CD14-positive monocyte (primary cell): Measurements from ENCODE around the gene AQP10. TPM values are rescaled to one million over a fixed set of nuclear protein-coding genes. Genes with fewer than 3 reads are reported as not detected.
"Not testable (repeated sequence)": the region's sequence is repeated elsewhere in the genome, so short reads cannot be mapped to it uniquely, and the experiment has no call there.

Experiments used
- DNase-seq, 3 donors: peaks; one replicate each; pipeline ENCODE4 v3.0.0-alpha.2; 2011 to 2022
- H2AFZ ChIP-seq: 2 replicates; pipeline ENCODE4 v1.6.0; 2012; ENCODE audit warnings: mild to moderate bottlenecking, low read depth, low read length, inconsistent platforms; ENCODE audit not compliant: insufficient read depth, poor library complexity, severe bottlenecking
- H3K27ac ChIP-seq, 2 donors: 1 replicate in 1 of 2; 2 replicates in 1 of 2; pipeline ENCODE4 v1.5.1; 2012 to 2013; ENCODE audit warnings: low read length in 2 of 2, control low read depth in 1 of 2, inconsistent platforms in 1 of 2, low read depth in 1 of 2, mild to moderate bottlenecking in 1 of 2
- H3K27me3 ChIP-seq, 2 donors: one replicate each; pipeline versions ENCODE4 v1.6.0 to v1.6.1; 2011 to 2013; ENCODE audit warnings: low read length in 2 of 2; ENCODE audit not compliant: control insufficient read depth in 2 of 2, insufficient read depth in 2 of 2
- H3K36me3 ChIP-seq, 2 donors: replicated peaks in 1 of 2; 1 replicate in 1 of 2; 2 replicates in 1 of 2; pipeline versions ENCODE4 v1.5.1 to v1.6.1; 2012 to 2013; ENCODE audit warnings: low read length in 2 of 2, control low read depth in 1 of 2, inconsistent platforms in 1 of 2, mild to moderate bottlenecking in 1 of 2; ENCODE audit not compliant: insufficient read depth in 2 of 2, control insufficient read depth in 1 of 2
- H3K4me1 ChIP-seq, 2 donors: 1 replicate in 1 of 2; 2 replicates in 1 of 2; pipeline versions ENCODE4 v1.5.1 to v1.6.1; 2012 to 2013; ENCODE audit warnings: low read length in 2 of 2, control low read depth in 1 of 2, inconsistent platforms in 1 of 2, mild to moderate bottlenecking in 1 of 2, moderate library complexity in 1 of 2; ENCODE audit not compliant: insufficient read depth in 2 of 2, control insufficient read depth in 1 of 2
- H3K4me2 ChIP-seq: replicated peaks from 2 replicates; pipeline ENCODE3; 2012; ENCODE audit warnings: low read length, moderate library complexity, mild to moderate bottlenecking; ENCODE audit not compliant: poor library complexity, severe bottlenecking; ENCODE audit errors: extremely low read depth
- H3K4me3 ChIP-seq, 3 experiments: fragments of 200-600 bp in 1 of 3; sonication (generic) in 1 of 3; replicated peaks in 1 of 3; 1 replicate in 2 of 3; 2 replicates in 1 of 3; pipeline ENCODE4 v1.5.1; 2011 to 2013; ENCODE audit warnings: low read length in 3 of 3, mild to moderate bottlenecking in 3 of 3, control low read depth in 2 of 3, low read depth in 2 of 3, inconsistent platforms in 1 of 3, moderate library complexity in 1 of 3
- H3K79me2 ChIP-seq: 2 replicates; pipeline ENCODE4 v1.6.0; 2012; ENCODE audit warnings: mild to moderate bottlenecking, control low read depth, inconsistent platforms, low read length, moderate library complexity; ENCODE audit not compliant: insufficient read depth
- H3K9ac ChIP-seq: 2 replicates; pipeline ENCODE4 v1.6.0; 2017; ENCODE audit warnings: low read length, mild to moderate bottlenecking; ENCODE audit not compliant: insufficient read depth, poor library complexity, severe bottlenecking
- H3K9me3 ChIP-seq, 2 donors: replicated peaks in 1 of 2; 1 replicate in 1 of 2; 2 replicates in 1 of 2; pipeline versions ENCODE4 v1.5.1 to v1.6.1; 2012 to 2013; ENCODE audit warnings: low read length in 2 of 2, control low read depth in 1 of 2; ENCODE audit not compliant: control insufficient read depth in 1 of 2, insufficient read depth in 1 of 2
- H4K20me1 ChIP-seq: 2 replicates; pipeline ENCODE4 v1.6.0; 2012; ENCODE audit warnings: mild to moderate bottlenecking, low read length, control low read depth, moderate library complexity; ENCODE audit not compliant: insufficient read depth
- H3K27ac Mint-ChIP-seq, 7 donors: one replicate each; pipeline ENCODE4 v1.8.0; 2020; ENCODE audit warnings: mild to moderate bottlenecking in 7 of 7, mixed read lengths in 7 of 7, moderate library complexity in 6 of 7, inconsistent platforms in 2 of 7
- H3K27me3 Mint-ChIP-seq, 3 donors: one replicate each; pipeline ENCODE4 v1.8.0; 2021 to 2022; ENCODE audit warnings: low read depth in 3 of 3, mild to moderate bottlenecking in 3 of 3, mixed read lengths in 3 of 3, moderate library complexity in 3 of 3, inconsistent platforms in 1 of 3
- H3K36me3 Mint-ChIP-seq, 2 donors: one replicate each; pipeline ENCODE4 v1.8.0; 2020; ENCODE audit warnings: mixed read lengths in 2 of 2, inconsistent platforms in 1 of 2, mild to moderate bottlenecking in 1 of 2
- H3K4me1 Mint-ChIP-seq: one replicate; pipeline ENCODE4 v1.8.0; 2020; ENCODE audit warnings: mild to moderate bottlenecking, mixed read lengths
- H3K4me3 Mint-ChIP-seq, 2 donors: one replicate each; pipeline ENCODE4 v1.8.0; 2020; ENCODE audit warnings: mild to moderate bottlenecking in 2 of 2, mixed read lengths in 2 of 2, moderate library complexity in 1 of 2
- H3K9me3 Mint-ChIP-seq, 7 donors: one replicate each; pipeline ENCODE4 v1.8.0; 2020 to 2022; ENCODE audit warnings: mixed read lengths in 7 of 7, mild to moderate bottlenecking in 6 of 7, moderate library complexity in 6 of 7, inconsistent platforms in 2 of 7
- WGBS: methylation state at CpG from one replicate; pipeline ENCODE4 v1.1.5; 2013; ENCODE audit warnings: missing lambda C conversion rate; ENCODE audit not compliant: insufficient coverage; 5-methylcytosine and 5-hydroxymethylcytosine counted together
- intact Hi-C, 2 donors: fragments of 100-400 bp; cut with micrococcal nuclease; formaldehyde crosslinking; loops; one replicate each; pipeline versions ENCODE4 v1.15.0 to v1.15.1; 2023
- polyA plus RNA-seq, 3 donors: library from polyadenylated mRNA; depleted of rRNA in 1 of 3; unstranded in 2 of 3; stranded (reverse) in 1 of 3; fragments of 300-500 nt in 2 of 3; fragments of >200 nt in 1 of 3; fragmentation: Illumina TruSeq in 2 of 3; gene quantifications; 1 replicate in 2 of 3; 2 replicates in 1 of 3; pipeline ENCODE4 v1.2.3, GENCODE V29; 2012 to 2021
- TF ChIP-seq, protein P1 (sequence below): fragments of 200-600 bp; IDR thresholded peaks from one replicate; pipeline ENCODE4 v1.8.0; 2022; ENCODE audit warnings: antibody characterized with exemption, mild to moderate bottlenecking

The AQP10 gene
- polyA plus RNA-seq, 3 donors: 0.09 TPM; not detected in 2

DNA sequence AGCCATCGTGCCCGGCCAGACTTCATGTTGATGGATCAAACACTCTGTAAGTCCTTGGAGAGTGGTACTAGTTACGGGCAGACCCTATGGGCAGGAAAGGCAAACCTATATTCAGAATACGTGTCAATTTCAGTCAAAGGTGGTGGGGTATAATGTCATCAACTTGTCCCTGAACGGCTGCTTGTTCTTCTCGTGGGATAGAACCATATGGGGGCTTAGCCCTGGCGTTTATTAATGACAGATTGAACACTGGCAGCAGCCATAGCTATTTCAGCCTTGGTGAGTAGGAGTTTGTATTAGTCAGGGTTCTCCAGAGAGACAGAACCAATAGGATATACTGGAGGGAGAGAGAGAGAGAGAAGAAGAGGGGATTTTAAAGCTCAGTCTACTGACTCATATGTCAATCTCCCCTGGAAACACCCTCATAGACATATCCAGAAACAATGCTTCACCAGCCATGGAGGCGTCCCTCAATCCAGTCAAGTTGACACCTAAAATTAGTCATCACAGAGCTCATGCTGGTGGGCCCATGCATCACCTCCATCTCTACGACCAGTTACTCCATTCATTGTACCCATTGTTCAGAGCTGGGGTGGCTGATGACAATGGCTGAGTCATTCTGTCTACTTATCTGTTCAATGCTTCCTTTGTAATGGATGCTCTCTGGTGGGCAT, 16.1 kb upstream of the AQP10 start:
- H3K27me3 ChIP-seq: no peaks in the 10 kb centered on the region
- Mint-ChIP-seq H3K9me3 (peaks cover 0 to 18% (median 6%) of the 10 kb centered on the region in 7 donors), H3K4me3 (no peak overlapping the region), H3K4me1 (no peaks in the 10 kb centered on the region), H3K36me3 (no peaks in the 10 kb centered on the region), H3K27ac (no peak overlapping the region), H3K27me3 (peaks cover 2 to 9% (median 3%) of the 10 kb centered on the region in 3 donors)
- intact Hi-C loops: loop anchor here in 1 of 2 donors (5.0 kb wide), 1 partner anchor 248 kb away; no protein-coding TSS in a partner anchor
- peaks cover 0 to 3% of the 10 kb centered on the region in 2 donors for H3K9me3 ChIP-seq
- no peak overlapping the region for H3K27ac ChIP-seq
- no peak overlapping the region for H2AFZ ChIP-seq
- H4K20me1 ChIP-seq: no peaks in the 10 kb centered on the region
- no peak overlapping the region for H3K9ac ChIP-seq
- H3K4me1 ChIP-seq: no peaks in the 10 kb centered on the region
- H3K79me2 ChIP-seq: no peaks in the 10 kb centered on the region
- H3K4me3 ChIP-seq: no peak overlapping the region
- TF ChIP-seq, protein P1, sequence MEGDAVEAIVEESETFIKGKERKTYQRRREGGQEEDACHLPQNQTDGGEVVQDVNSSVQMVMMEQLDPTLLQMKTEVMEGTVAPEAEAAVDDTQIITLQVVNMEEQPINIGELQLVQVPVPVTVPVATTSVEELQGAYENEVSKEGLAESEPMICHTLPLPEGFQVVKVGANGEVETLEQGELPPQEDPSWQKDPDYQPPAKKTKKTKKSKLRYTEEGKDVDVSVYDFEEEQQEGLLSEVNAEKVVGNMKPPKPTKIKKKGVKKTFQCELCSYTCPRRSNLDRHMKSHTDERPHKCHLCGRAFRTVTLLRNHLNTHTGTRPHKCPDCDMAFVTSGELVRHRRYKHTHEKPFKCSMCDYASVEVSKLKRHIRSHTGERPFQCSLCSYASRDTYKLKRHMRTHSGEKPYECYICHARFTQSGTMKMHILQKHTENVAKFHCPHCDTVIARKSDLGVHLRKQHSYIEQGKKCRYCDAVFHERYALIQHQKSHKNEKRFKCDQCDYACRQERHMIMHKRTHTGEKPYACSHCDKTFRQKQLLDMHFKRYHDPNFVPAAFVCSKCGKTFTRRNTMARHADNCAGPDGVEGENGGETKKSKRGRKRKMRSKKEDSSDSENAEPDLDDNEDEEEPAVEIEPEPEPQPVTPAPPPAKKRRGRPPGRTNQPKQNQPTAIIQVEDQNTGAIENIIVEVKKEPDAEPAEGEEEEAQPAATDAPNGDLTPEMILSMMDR: no peak
- WGBS: 98% methylated on average over 8 of the region's 9 CpGs
- no peak overlapping the region for H3K4me2 ChIP-seq
- H3K36me3 ChIP-seq: no peaks in the 10 kb centered on the region
- DNase-seq: no peak

GRCh38 chr1:154306151-154306550, 14.7 kb upstream of the AQP10 start:
- no peaks in the 10 kb centered on the region for H3K79me2 ChIP-seq
- peaks cover 0 to 3% of the 10 kb centered on the region in 2 donors for H3K9me3 ChIP-seq
- H3K36me3 Mint-ChIP-seq: no peaks in the 10 kb centered on the region
- H3K4me3 Mint-ChIP-seq: no peak overlapping the region
- no peak overlapping the region for H3K27ac ChIP-seq
- H3K4me2 ChIP-seq: no peak overlapping the region
- H3K4me1 Mint-ChIP-seq: no peaks in the 10 kb centered on the region
- H3K27me3 ChIP-seq: no peaks in the 10 kb centered on the region
- H3K36me3 ChIP-seq: no peaks in the 10 kb centered on the region
- H3K9me3 Mint-ChIP-seq: peaks cover 0 to 19% (median 6%) of the 10 kb centered on the region in 7 donors
- intact Hi-C loops: loop anchor here in 1 of 2 donors (5.0 kb wide), 1 partner anchor 249 kb away; no protein-coding TSS in a partner anchor
- no peak for DNase-seq
- peak overlapping the region in 1 of 7 donors; percentile 64 for H3K27ac Mint-ChIP-seq
- H3K9ac ChIP-seq: no peak overlapping the region
- no CpG with 5 or more reads among the region's 3 CpGs for WGBS
- peaks cover 0 to 7% (median 2%) of the 10 kb centered on the region in 3 donors for H3K27me3 Mint-ChIP-seq
- TF ChIP-seq, protein P1: no peak
- no peak overlapping the region for H3K4me3 ChIP-seq
- no peaks in the 10 kb centered on the region for H4K20me1 ChIP-seq
- no peaks in the 10 kb centered on the region for H3K4me1 ChIP-seq
- no peak overlapping the region for H2AFZ ChIP-seq

GRCh38 chr1:154307670-154308270, 13.1 kb upstream of the AQP10 start:
- not testable (repeated sequence) for H3K4me2 ChIP-seq, H3K9me3 ChIP-seq, H3K4me1 ChIP-seq, H3K27ac ChIP-seq, H3K4me3 ChIP-seq, H4K20me1 ChIP-seq, DNase-seq, H3K4me1 Mint-ChIP-seq, H3K9ac ChIP-seq, H3K36me3 Mint-ChIP-seq, H3K36me3 ChIP-seq, H3K79me2 ChIP-seq, H2AFZ ChIP-seq, H3K27ac Mint-ChIP-seq, H3K4me3 Mint-ChIP-seq, H3K27me3 Mint-ChIP-seq, H3K27me3 ChIP-seq
- peaks cover 0 to 13% (median 6%) of the 10 kb centered on the region in 7 donors for H3K9me3 Mint-ChIP-seq
- 51% methylated on average over 2 of the region's 4 CpGs for WGBS
- intact Hi-C loops: loop anchor here in 1 of 2 donors (5.0 kb wide), 1 partner anchor 250 kb away; no protein-coding TSS in a partner anchor
